H9 (cell line): ENCODE results near the gene SMPD2. TPM values are rescaled to one million over a fixed set of nuclear protein-coding genes. Genes with fewer than 3 reads are reported as not detected.
A peak's percentile ranks its signal among the peaks of the same experiment; 100 is the strongest.

Experiments
- DNase-seq: peaks from one replicate; pipeline ENCODE4 v3.0.0-alpha.2; 2017
- H2AFZ ChIP-seq: one replicate; pipeline ENCODE4 v1.6.1; 2013; ENCODE audit warnings: mild to moderate bottlenecking, low read length, control low read depth, moderate library complexity
- H2AK5ac ChIP-seq: 2 replicates; pipeline ENCODE4 v1.6.1; 2013; ENCODE audit warnings: low read length, control low read depth, mixed read lengths; ENCODE audit not compliant: insufficient read length
- H2BK120ac ChIP-seq: one replicate; pipeline ENCODE4 v1.6.1; 2013; ENCODE audit warnings: low read depth, mild to moderate bottlenecking, low read length, control low read depth, inconsistent platforms; ENCODE audit not compliant: poor library complexity, severe bottlenecking
- H2BK12ac ChIP-seq: 2 replicates; pipeline ENCODE4 v1.6.1; 2013; ENCODE audit warnings: low read length, control low read depth, mixed read lengths, low read depth; ENCODE audit not compliant: insufficient read length
- H2BK15ac ChIP-seq: 2 replicates; pipeline ENCODE4 v1.6.1; 2013; ENCODE audit warnings: low read depth, low read length, control low read depth
- H2BK20ac ChIP-seq: one replicate; pipeline ENCODE4 v1.6.1; 2013; ENCODE audit warnings: low read depth, mild to moderate bottlenecking, low read length, control low read depth, inconsistent platforms; ENCODE audit not compliant: poor library complexity, severe bottlenecking
- H2BK5ac ChIP-seq: 2 replicates; pipeline ENCODE4 v1.6.1; 2013; ENCODE audit warnings: low read length, control low read depth, mixed read lengths; ENCODE audit not compliant: insufficient read length
- H3K14ac ChIP-seq: 2 replicates; pipeline ENCODE4 v1.6.1; 2013; ENCODE audit warnings: low read length, control low read depth; ENCODE audit not compliant: insufficient read depth
- H3K18ac ChIP-seq: 2 replicates; pipeline ENCODE4 v1.6.1; 2013; ENCODE audit warnings: low read depth, mild to moderate bottlenecking, mixed read lengths, low read length, control low read depth; ENCODE audit not compliant: insufficient read length
- H3K23ac ChIP-seq: 2 replicates; pipeline ENCODE4 v1.6.1; 2013; ENCODE audit warnings: low read length, control low read depth, mixed read lengths, low read depth; ENCODE audit not compliant: insufficient read length
- H3K23me2 ChIP-seq: 2 replicates; pipeline ENCODE4 v1.6.1; 2013; ENCODE audit warnings: low read depth, mild to moderate bottlenecking, mixed read lengths, low read length, control low read depth; ENCODE audit not compliant: insufficient read length, poor library complexity, severe bottlenecking
- H3K27ac ChIP-seq: 2 replicates; pipeline ENCODE4 v1.5.1; 2013; ENCODE audit warnings: low read length, control low read depth, mixed read lengths, low read depth; ENCODE audit not compliant: insufficient read length
- H3K27me3 ChIP-seq: 2 replicates; pipeline ENCODE4 v1.6.1; 2013; ENCODE audit warnings: low read length, control low read depth, inconsistent platforms; ENCODE audit not compliant: insufficient read depth
- H3K4ac ChIP-seq: 2 replicates; pipeline ENCODE4 v1.6.1; 2013; ENCODE audit warnings: low read depth, mild to moderate bottlenecking, control low read depth, inconsistent platforms, low read length, moderate library complexity
- H3K4me1 ChIP-seq: 2 replicates; pipeline ENCODE4 v1.6.1; 2013; ENCODE audit warnings: low read length, control low read depth, inconsistent platforms; ENCODE audit not compliant: insufficient read depth
- H3K4me2 ChIP-seq: 2 replicates; pipeline ENCODE4 v1.6.1; 2013; ENCODE audit warnings: low read length, control low read depth, mixed read lengths; ENCODE audit not compliant: insufficient read length, insufficient read depth
- H3K56ac ChIP-seq: 2 replicates; pipeline ENCODE4 v1.6.1; 2013; ENCODE audit warnings: low read depth, mild to moderate bottlenecking, mixed read lengths, low read length, control low read depth; ENCODE audit not compliant: insufficient read length
- H3K79me1 ChIP-seq: 2 replicates; pipeline ENCODE4 v1.6.1; 2013; ENCODE audit warnings: low read depth, mild to moderate bottlenecking, moderate library complexity, low read length, control low read depth, inconsistent platforms; ENCODE audit not compliant: insufficient read depth, poor library complexity, severe bottlenecking
- H3K79me2 ChIP-seq: 2 replicates; pipeline ENCODE4 v1.6.1; 2013; ENCODE audit warnings: low read length, control low read depth, inconsistent platforms; ENCODE audit not compliant: insufficient read depth
- H3K9ac ChIP-seq: 2 replicates; pipeline ENCODE4 v1.6.1; 2013; ENCODE audit warnings: low read length, control low read depth, mixed read lengths; ENCODE audit not compliant: insufficient read length; ENCODE audit errors: extremely low read depth
- H3K9me3 ChIP-seq: one replicate; pipeline ENCODE4 v1.6.1; 2013; ENCODE audit warnings: low read depth, low read length, inconsistent platforms; ENCODE audit not compliant: control insufficient read depth
- H3T11ph ChIP-seq: one replicate; pipeline ENCODE4 v1.6.1; 2013; ENCODE audit warnings: mild to moderate bottlenecking, low read length, control low read depth, inconsistent platforms
- H4K20me1 ChIP-seq: one replicate; pipeline ENCODE4 v1.6.1; 2013; ENCODE audit not compliant: control insufficient read depth, insufficient read length, insufficient read depth
- H4K5ac ChIP-seq: 2 replicates; pipeline ENCODE4 v1.6.1; 2013; ENCODE audit warnings: low read depth, mild to moderate bottlenecking, mixed read lengths, low read length, control low read depth; ENCODE audit not compliant: insufficient read length
- H4K8ac ChIP-seq: replicated peaks from 2 replicates; pipeline ENCODE4 v1.6.1; 2013; ENCODE audit warnings: low read length, control low read depth, mixed read lengths, low read depth; ENCODE audit not compliant: insufficient read length
- H4K91ac ChIP-seq: 2 replicates; pipeline ENCODE4 v1.6.1; 2013; ENCODE audit warnings: low read depth, mild to moderate bottlenecking, moderate library complexity, mixed read lengths, low read length, control low read depth; ENCODE audit not compliant: insufficient read length
- H3K27ac Mint-ChIP-seq, 3 experiments: 2 replicates in 2 of 3; 3 replicates in 1 of 3; pipeline ENCODE4 v1.8.0; 2020 to 2021; ENCODE audit warnings: mixed read lengths in 3 of 3, mild to moderate bottlenecking in 1 of 3, moderate library complexity in 1 of 3
- H3K27me3 Mint-ChIP-seq: 2 replicates; pipeline ENCODE4 v1.8.0; 2021; ENCODE audit warnings: low read depth, mild to moderate bottlenecking, moderate library complexity, mixed read lengths
- H3K36me3 Mint-ChIP-seq, 3 experiments: 2 replicates in 2 of 3; 3 replicates in 1 of 3; pipeline ENCODE4 v1.8.0; 2020 to 2021; ENCODE audit warnings: low read depth in 3 of 3, mixed read lengths in 3 of 3; ENCODE audit not compliant: insufficient read depth in 1 of 3
- H3K4me1 Mint-ChIP-seq, 2 experiments: 2 replicates each; pipeline ENCODE4 v1.8.0; 2020; ENCODE audit warnings: mixed read lengths in 2 of 2
- H3K4me3 Mint-ChIP-seq, 2 experiments: 2 replicates in 1 of 2; 3 replicates in 1 of 2; pipeline ENCODE4 v1.8.0; 2020 to 2021; ENCODE audit warnings: mild to moderate bottlenecking in 2 of 2, mixed read lengths in 2 of 2, moderate library complexity in 1 of 2
- H3K9me3 Mint-ChIP-seq, 2 experiments: 2 replicates in 1 of 2; 3 replicates in 1 of 2; pipeline ENCODE4 v1.8.0; 2020; ENCODE audit warnings: mild to moderate bottlenecking in 2 of 2, mixed read lengths in 2 of 2, moderate library complexity in 1 of 2
- CTCF ChIP-seq: fragments of 200-600 bp; sonication (generic); conservative IDR thresholded peaks from 3 replicates; pipeline ENCODE4 v1.8.0; 2021; ENCODE audit warnings: antibody characterized with exemption, mild to moderate bottlenecking
- WGBS: extraction: QIAGEN DNeasy Blood & Tissue Kit; methylation state at CpG from one replicate; pipeline ENCODE4 v1.1.7; 2013; ENCODE audit warnings: missing lambda C conversion rate, low lambda C conversion rate, mixed read lengths; ENCODE audit not compliant: insufficient read length; ENCODE audit errors: extremely low coverage; 5-methylcytosine and 5-hydroxymethylcytosine counted together
- total RNA-seq: library from RNA; stranded (reverse); gene quantifications from 2 replicates; pipeline ENCODE4 v1.2.1, GENCODE V29; 2021

The SMPD2 gene
- total RNA-seq, 1 experiment from 2014 or later: 13.0 TPM

DNA sequence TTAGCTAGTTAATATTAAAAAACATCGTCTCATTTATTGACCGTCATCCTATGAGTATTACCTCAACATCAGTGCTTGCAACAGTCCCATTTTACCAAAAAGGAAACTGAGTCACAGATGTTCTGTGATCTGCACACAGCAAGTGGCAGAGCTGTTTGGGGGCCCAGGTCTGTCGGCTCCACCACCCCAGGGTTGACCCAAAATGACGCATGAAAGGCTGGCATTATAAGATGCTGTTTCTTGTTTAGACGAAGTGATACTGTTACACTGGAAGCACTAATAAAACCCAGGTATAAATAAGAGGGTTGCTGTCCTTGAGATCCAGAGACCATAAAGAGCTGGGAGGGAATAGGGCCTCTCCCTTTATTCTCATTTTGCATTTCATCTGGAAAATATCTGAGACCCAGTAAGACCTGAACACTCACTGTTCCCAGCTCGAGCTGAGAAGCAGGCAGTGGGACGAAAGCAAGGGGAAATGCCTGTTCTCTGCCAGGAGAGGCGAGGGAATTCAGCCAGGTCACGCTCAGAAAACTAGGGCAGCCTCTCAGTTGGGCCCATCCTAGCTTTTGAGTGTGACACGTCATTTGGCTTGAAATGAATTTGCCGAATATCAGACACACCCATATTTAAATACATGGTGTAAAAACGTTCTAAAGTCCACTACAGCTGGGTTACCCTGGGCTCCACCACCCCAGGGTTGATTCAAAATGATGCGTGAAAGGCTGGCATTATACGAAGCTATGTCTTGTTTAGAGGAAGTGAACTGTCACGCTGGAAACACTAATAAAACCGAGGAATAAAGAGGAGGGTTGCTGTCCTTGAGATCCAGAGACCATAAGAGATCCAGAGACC, 16.4 kb downstream of the SMPD2 start:
- Histone ChIP-seq H3K27ac (no peak overlapping the region), H4K91ac (no peak overlapping the region), H3K4me1 (peaks cover 12% of the 10 kb centered on the region; the same call in 1 of the 2 replicates), H4K5ac (no peak overlapping the region), H3K9ac (no peak overlapping the region), H3K79me2 (no peaks in the 10 kb centered on the region), H4K8ac (no peak overlapping the region), H3K27me3 (no peaks in the 10 kb centered on the region), H2BK5ac (no peak overlapping the region), H2AFZ (no peak overlapping the region), H3K56ac (no peak overlapping the region), H2BK15ac (no peak overlapping the region), H3K79me1 (peaks cover 3% of the 10 kb centered on the region), H3K18ac (no peak overlapping the region), H2BK12ac (no peak overlapping the region), H3T11ph (no peak overlapping the region), H3K4ac (no peak overlapping the region), H3K4me2 (peak overlapping the region; percentile 90), H2BK120ac (no peak overlapping the region), H3K23ac (no peak overlapping the region), H3K23me2 (peaks cover 10% of the 10 kb centered on the region), H2AK5ac (no peak overlapping the region), H3K9me3 (no peaks in the 10 kb centered on the region), H3K14ac (no peak overlapping the region), H2BK20ac (no peak overlapping the region), H4K20me1 (no peaks in the 10 kb centered on the region)
- peaks cover 14 to 30% (median 28%) of the 10 kb centered on the region in 3 experiments for H3K36me3 Mint-ChIP-seq
- TF ChIP-seq CTCF: no peak
- peak overlapping the region; percentile 11 to 65 (median 11); a peak in 2 of 7 replicates for H3K27ac Mint-ChIP-seq
- peak overlapping the region; percentile 81 to 92 for H3K4me3 Mint-ChIP-seq
- no peaks in the 10 kb centered on the region; a peak in 1 of 5 replicates for H3K9me3 Mint-ChIP-seq
- DNase-seq: no peak
- no peaks in the 10 kb centered on the region for H3K27me3 Mint-ChIP-seq
- H3K4me1 Mint-ChIP-seq: peaks cover 44 to 47% of the 10 kb centered on the region in 2 experiments
- WGBS: no CpG with 5 or more reads among the region's 16 CpGs
